DND-41 (cell line): ENCODE data around the gene PLG.
"Not testable (repeated sequence)": the region's sequence is repeated elsewhere in the genome, so short reads cannot be mapped to it uniquely, and the experiment has no call there.

ENCODE experiments used
- ATAC-seq: fragments of 200-7000 bp; cut with Tn5 transposase; 3 replicates; pipeline ENCODE4 v1.9.1; 2021; ENCODE audit warnings: low read depth; ENCODE audit not compliant: insufficient read depth
- DNase-seq: peaks from one replicate; pipeline ENCODE4 v3.0.0-alpha.2; 2020
- H2AFZ ChIP-seq: 2 replicates; pipeline ENCODE4 v1.6.0; 2012; ENCODE audit warnings: low read depth, low read length
- H3K27ac ChIP-seq: 2 replicates; pipeline ENCODE4 v1.5.1; 2012; ENCODE audit warnings: low read length, inconsistent platforms
- H3K27me3 ChIP-seq: fragments of 200-600 bp; sonication (generic); 2 replicates; pipeline ENCODE4 v1.6.0; 2012; ENCODE audit warnings: low read length, mild to moderate bottlenecking, inconsistent platforms; ENCODE audit not compliant: insufficient read depth, poor library complexity
- H3K36me3 ChIP-seq: 2 replicates; pipeline ENCODE4 v1.5.1; 2012; ENCODE audit warnings: low read length, inconsistent platforms; ENCODE audit not compliant: insufficient read depth
- H3K4me1 ChIP-seq: 2 replicates; pipeline ENCODE4 v1.5.1; 2012; ENCODE audit warnings: mild to moderate bottlenecking, low read length; ENCODE audit not compliant: insufficient read depth
- H3K4me2 ChIP-seq: 2 replicates; pipeline ENCODE4 v1.6.0; 2012; ENCODE audit warnings: mild to moderate bottlenecking, moderate library complexity, low read length, inconsistent platforms; ENCODE audit not compliant: insufficient read depth
- H3K4me3 ChIP-seq, 2 experiments: fragments of 200-600 bp in 1 of 2; shearing (Covaris generic) in 1 of 2; 2 replicates each; pipeline ENCODE4 v1.5.1; 2012 to 2016; ENCODE audit warnings: inconsistent platforms in 2 of 2, low read length in 2 of 2, mild to moderate bottlenecking in 2 of 2, low read depth in 1 of 2, moderate library complexity in 1 of 2
- H3K79me2 ChIP-seq: 2 replicates; pipeline ENCODE4 v1.6.0; 2012; ENCODE audit warnings: low read length, inconsistent platforms; ENCODE audit not compliant: insufficient read depth
- H3K9ac ChIP-seq: 2 replicates; pipeline ENCODE4 v1.6.0; 2012; ENCODE audit warnings: low read depth, mild to moderate bottlenecking, inconsistent platforms, low read length, moderate library complexity
- H3K9me3 ChIP-seq: 2 replicates; pipeline ENCODE4 v1.5.1; 2012; ENCODE audit warnings: low read length, moderate library complexity, mild to moderate bottlenecking, inconsistent platforms; ENCODE audit not compliant: insufficient read depth, severe bottlenecking
- H4K20me1 ChIP-seq: 2 replicates; pipeline ENCODE4 v1.6.0; 2012; ENCODE audit warnings: low read length; ENCODE audit not compliant: insufficient read depth
- EZH2 ChIP-seq: IDR thresholded peaks from 3 replicates; pipeline ENCODE4 v1.6.1; 2012; ENCODE audit warnings: borderline replicate concordance, low read depth, mild to moderate bottlenecking, moderate library complexity, low read length, inconsistent platforms; ENCODE audit not compliant: severe bottlenecking
- TF ChIP-seq, protein P1 (sequence below): IDR thresholded peaks from 2 replicates; pipeline ENCODE4 v1.5.1; 2012; ENCODE audit warnings: borderline replicate concordance, low read length, moderate library complexity, mild to moderate bottlenecking; ENCODE audit not compliant: poor library complexity, severe bottlenecking; ENCODE audit errors: extremely low read depth

Gene PLG

DNA sequence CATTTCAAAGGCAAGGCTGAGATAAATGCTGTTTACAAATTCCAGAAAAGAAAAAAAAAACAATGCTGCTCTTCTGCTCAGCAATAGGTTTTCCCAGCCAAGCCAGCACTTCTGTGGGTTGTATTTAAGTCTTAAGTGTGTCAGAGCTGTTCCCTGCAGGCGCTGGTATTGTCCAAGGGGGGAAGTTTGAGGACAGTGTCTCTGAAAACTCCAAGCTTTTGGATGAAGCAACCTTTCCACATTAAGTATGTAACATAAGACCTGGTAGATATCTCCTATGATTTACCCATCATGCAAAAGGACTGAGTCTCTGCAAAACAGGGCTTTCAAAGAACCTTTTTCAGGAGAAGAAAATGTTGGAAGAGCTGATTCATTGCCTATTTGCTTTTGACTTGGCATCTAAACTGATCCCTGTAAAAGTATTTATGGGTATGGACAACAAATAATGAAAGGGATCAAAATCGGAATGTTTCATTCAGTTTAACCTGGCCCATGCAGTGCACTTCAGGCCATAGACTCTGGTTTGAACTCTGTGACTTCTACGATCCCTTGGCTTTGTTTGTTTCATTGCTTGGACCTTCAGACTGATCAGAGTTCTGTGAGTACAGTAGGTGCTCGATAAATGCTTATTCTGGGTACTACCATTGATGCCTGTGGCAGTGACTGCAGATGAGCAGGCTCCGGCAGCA lies 16.1 kb upstream of the PLG start:
- Histone ChIP-seq H3K27me3 (no peaks in the 10 kb centered on the region), H2AFZ (no peak overlapping the region), H3K4me3 (no peak overlapping the region), H3K9me3 (no peaks in the 10 kb centered on the region), H3K79me2 (no peaks in the 10 kb centered on the region), H3K4me1 (no peaks in the 10 kb centered on the region), H3K9ac (no peak overlapping the region), H3K27ac (no peak overlapping the region), H3K36me3 (no peaks in the 10 kb centered on the region), H3K4me2 (no peak overlapping the region), H4K20me1 (no peaks in the 10 kb centered on the region)
- DNase-seq (no peak), ATAC-seq (no peak)
- no peak for TF ChIP-seq EZH2

GRCh38 chr6:160690458-160690857 lies 11.6 kb upstream of the PLG start:
- H3K4me2 ChIP-seq, result no peak overlapping the region
- TF ChIP-seq, protein P1, sequence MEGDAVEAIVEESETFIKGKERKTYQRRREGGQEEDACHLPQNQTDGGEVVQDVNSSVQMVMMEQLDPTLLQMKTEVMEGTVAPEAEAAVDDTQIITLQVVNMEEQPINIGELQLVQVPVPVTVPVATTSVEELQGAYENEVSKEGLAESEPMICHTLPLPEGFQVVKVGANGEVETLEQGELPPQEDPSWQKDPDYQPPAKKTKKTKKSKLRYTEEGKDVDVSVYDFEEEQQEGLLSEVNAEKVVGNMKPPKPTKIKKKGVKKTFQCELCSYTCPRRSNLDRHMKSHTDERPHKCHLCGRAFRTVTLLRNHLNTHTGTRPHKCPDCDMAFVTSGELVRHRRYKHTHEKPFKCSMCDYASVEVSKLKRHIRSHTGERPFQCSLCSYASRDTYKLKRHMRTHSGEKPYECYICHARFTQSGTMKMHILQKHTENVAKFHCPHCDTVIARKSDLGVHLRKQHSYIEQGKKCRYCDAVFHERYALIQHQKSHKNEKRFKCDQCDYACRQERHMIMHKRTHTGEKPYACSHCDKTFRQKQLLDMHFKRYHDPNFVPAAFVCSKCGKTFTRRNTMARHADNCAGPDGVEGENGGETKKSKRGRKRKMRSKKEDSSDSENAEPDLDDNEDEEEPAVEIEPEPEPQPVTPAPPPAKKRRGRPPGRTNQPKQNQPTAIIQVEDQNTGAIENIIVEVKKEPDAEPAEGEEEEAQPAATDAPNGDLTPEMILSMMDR, result no peak
- TF ChIP-seq EZH2, result no peak
- no peak overlapping the region for H2AFZ ChIP-seq
- no peak for DNase-seq
- no peak overlapping the region for H3K9ac ChIP-seq
- H3K4me3 ChIP-seq, result no peak overlapping the region
- H3K27me3 ChIP-seq, result no peaks in the 10 kb centered on the region
- no peak for ATAC-seq
- no peaks in the 10 kb centered on the region for H3K36me3 ChIP-seq
- H3K27ac ChIP-seq, result no peak overlapping the region
- no peaks in the 10 kb centered on the region for H3K9me3 ChIP-seq
- no peaks in the 10 kb centered on the region for H3K79me2 ChIP-seq
- no peaks in the 10 kb centered on the region for H4K20me1 ChIP-seq
- no peaks in the 10 kb centered on the region for H3K4me1 ChIP-seq

GRCh38 chr6:160691617-160692016 lies 10.4 kb upstream of the PLG start:
- ATAC-seq, result no peak
- no peaks in the 10 kb centered on the region for H3K9me3 ChIP-seq
- TF ChIP-seq EZH2, result no peak
- TF ChIP-seq, protein P1, result no peak
- no peaks in the 10 kb centered on the region for H3K27me3 ChIP-seq
- no peaks in the 10 kb centered on the region for H3K4me1 ChIP-seq
- H4K20me1 ChIP-seq, result no peaks in the 10 kb centered on the region
- no peaks in the 10 kb centered on the region for H3K36me3 ChIP-seq
- DNase-seq, result no peak
- no peak overlapping the region for H3K27ac ChIP-seq
- no peak overlapping the region for H3K4me2 ChIP-seq
- no peaks in the 10 kb centered on the region for H3K79me2 ChIP-seq
- no peak overlapping the region for H3K9ac ChIP-seq
- no peak overlapping the region for H2AFZ ChIP-seq
- no peak overlapping the region for H3K4me3 ChIP-seq

DNA sequence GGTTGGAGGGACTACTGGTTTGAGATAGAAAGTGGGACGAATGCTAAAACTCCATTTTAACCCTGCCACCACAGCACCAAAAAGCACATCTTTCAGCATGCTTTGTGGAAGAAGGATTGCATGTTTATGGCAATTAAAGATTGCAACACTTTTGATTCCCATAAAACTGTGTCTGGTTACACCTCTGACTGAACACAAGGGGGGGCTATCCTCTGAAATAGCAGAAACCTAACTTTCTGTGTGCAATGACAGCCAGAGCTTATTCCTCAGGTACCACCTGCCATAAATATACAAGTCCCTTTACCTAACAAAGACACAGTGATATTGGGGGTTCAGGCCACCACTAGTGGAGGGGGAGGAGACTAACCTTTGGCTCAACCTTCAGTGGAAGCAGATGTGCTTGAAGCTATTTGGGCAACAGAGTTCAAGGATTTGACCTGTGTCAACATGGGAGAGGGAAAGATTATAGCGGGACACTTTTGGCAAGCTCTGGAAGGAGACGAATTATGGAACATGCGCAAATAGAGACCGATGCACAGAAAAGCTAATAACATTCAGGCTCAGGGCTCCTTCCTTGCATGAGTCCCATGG lies 9.6 kb upstream of the PLG start:
- Histone ChIP-seq H3K27me3 (no peaks in the 10 kb centered on the region), H4K20me1 (no peaks in the 10 kb centered on the region), H3K9ac (no peak overlapping the region), H3K4me2 (no peak overlapping the region), H3K9me3 (no peaks in the 10 kb centered on the region), H3K79me2 (no peaks in the 10 kb centered on the region), H3K4me1 (no peaks in the 10 kb centered on the region), H3K36me3 (no peaks in the 10 kb centered on the region), H2AFZ (no peak overlapping the region), H3K27ac (no peak overlapping the region), H3K4me3 (no peak overlapping the region)
- TF ChIP-seq, protein P1, result peak; percentile 20
- TF ChIP-seq EZH2, result no peak
- no peak for ATAC-seq
- DNase-seq, result no peak

- H3K27ac ChIP-seq, H3K4me1 ChIP-seq, H3K36me3 ChIP-seq, H3K79me2 ChIP-seq, H3K9ac ChIP-seq, H3K4me3 ChIP-seq, H3K4me2 ChIP-seq, ATAC-seq, H2AFZ ChIP-seq, H3K27me3 ChIP-seq, H3K9me3 ChIP-seq, H4K20me1 ChIP-seq, DNase-seq: not testable (repeated sequence)
These were observed 7.0 kb upstream of the PLG start for GRCh38 chr6:160695025-160695424.
